HL-60 (cell line): ENCODE measurements around the gene NFIA.

ENCODE experiments used
- DNase-seq, 2 experiments: peaks; one replicate each; pipeline ENCODE4 v3.0.0-alpha.2; 2010 to 2020; ENCODE audit warnings: low read depth in 1 of 2, low spot score in 1 of 2
- H3K27ac ChIP-seq: fragments of 250-450 bp; sonication (Bioruptor Pico); replicated peaks from 2 replicates; pipeline ENCODE4 v1.5.1; 2020; ENCODE audit warnings: mild to moderate bottlenecking, moderate library complexity
- H3K27me3 ChIP-seq: fragments of 250-450 bp; sonication (Bioruptor Pico); 2 replicates; pipeline ENCODE4 v1.5.1; 2021; ENCODE audit warnings: mild to moderate bottlenecking, moderate library complexity; ENCODE audit not compliant: insufficient read depth, poor library complexity, severe bottlenecking
- H3K4me3 ChIP-seq: replicated peaks from 2 replicates; pipeline ENCODE4 v1.5.1; 2011; ENCODE audit warnings: mild to moderate bottlenecking, control low read depth, low read length; ENCODE audit not compliant: insufficient read depth
- GABPA ChIP-seq: IDR thresholded peaks from 2 replicates; pipeline ENCODE4 v1.6.1; 2012; ENCODE audit warnings: low read depth
- POLR2AphosphoS5 ChIP-seq: IDR thresholded peaks from 2 replicates; pipeline ENCODE4 v1.6.1; 2012; ENCODE audit warnings: low read depth
- REST ChIP-seq: IDR thresholded peaks from 2 replicates; pipeline ENCODE4 v1.6.1; 2012; ENCODE audit warnings: low read depth; ENCODE audit not compliant: insufficient replicate concordance
- SPI1 ChIP-seq: IDR thresholded peaks from 2 replicates; pipeline ENCODE4 v1.6.1; 2012; ENCODE audit warnings: low read depth, mild to moderate bottlenecking, borderline replicate concordance
- TF ChIP-seq, protein P1 (sequence below): IDR thresholded peaks from one replicate; pipeline ENCODE4 v1.5.1; 2011; ENCODE audit warnings: low read length, control low read depth, inconsistent platforms; ENCODE audit not compliant: insufficient read depth

NFIA gene

DNA sequence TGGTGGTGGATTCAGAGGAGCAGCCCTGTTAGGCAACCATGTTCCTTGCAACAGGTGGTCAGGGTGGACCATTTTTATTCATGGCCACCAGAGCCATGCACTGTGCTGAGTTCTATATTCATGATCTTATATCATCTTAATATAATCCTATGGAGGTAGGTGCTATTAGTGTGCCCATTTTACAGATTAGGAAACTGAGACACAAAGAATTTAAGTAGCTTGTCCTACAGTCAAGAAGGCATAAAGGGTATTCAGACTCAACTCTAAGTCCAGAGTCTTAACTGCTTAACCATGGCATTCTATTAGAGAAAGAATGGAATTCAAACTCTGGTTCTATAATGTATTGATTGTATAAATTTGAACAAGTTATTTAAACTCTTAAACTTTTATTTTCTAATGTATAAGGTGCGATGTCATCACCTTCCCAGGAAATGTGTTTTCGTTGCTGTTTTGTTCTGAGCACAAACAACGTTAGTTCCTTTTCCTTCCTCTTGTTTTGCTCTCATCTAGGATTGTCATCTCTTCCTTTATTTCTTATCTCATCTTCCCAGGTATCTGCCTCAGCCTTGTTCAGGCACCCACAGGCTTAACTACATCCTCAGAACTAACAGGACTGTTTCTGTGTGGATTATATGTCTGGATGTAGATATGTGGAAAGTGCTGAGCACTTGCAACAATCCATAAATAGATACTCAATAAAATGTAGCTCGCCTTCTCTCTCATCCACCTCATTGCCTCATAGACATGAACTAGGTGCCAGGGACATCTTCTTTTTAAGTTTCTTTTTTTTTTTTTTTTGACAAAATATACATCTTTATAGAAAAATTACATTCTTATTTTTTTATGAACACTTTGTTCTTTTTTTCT, 207.1 kb downstream of the NFIA start:
- no peak overlapping the region for H3K27ac ChIP-seq
- TF ChIP-seq, protein P1, sequence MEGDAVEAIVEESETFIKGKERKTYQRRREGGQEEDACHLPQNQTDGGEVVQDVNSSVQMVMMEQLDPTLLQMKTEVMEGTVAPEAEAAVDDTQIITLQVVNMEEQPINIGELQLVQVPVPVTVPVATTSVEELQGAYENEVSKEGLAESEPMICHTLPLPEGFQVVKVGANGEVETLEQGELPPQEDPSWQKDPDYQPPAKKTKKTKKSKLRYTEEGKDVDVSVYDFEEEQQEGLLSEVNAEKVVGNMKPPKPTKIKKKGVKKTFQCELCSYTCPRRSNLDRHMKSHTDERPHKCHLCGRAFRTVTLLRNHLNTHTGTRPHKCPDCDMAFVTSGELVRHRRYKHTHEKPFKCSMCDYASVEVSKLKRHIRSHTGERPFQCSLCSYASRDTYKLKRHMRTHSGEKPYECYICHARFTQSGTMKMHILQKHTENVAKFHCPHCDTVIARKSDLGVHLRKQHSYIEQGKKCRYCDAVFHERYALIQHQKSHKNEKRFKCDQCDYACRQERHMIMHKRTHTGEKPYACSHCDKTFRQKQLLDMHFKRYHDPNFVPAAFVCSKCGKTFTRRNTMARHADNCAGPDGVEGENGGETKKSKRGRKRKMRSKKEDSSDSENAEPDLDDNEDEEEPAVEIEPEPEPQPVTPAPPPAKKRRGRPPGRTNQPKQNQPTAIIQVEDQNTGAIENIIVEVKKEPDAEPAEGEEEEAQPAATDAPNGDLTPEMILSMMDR = no peak
- TF ChIP-seq GABPA (no peak), REST (no peak), POLR2AphosphoS5 (no peak), SPI1 (no peak)
- no peak for DNase-seq
- no peak overlapping the region for H3K4me3 ChIP-seq
- peaks cover 2% of the 10 kb centered on the region for H3K27me3 ChIP-seq

- H3K27ac ChIP-seq = no peak overlapping the region
- DNase-seq = no peak
- H3K4me3 ChIP-seq = no peak overlapping the region
- H3K27me3 ChIP-seq = peaks cover 2% of the 10 kb centered on the region
- no peak for TF ChIP-seq REST
- TF ChIP-seq POLR2AphosphoS5 = no peak
- TF ChIP-seq, protein P1 = no peak
- TF ChIP-seq SPI1 = no peak
- no peak for TF ChIP-seq GABPA
These were observed 208.2 kb downstream of the NFIA start for GRCh38 chr1:61290525-61290924.

GRCh38 chr1:61293197-61293596, 210.8 kb downstream of the NFIA start:
- DNase-seq = no peak
- TF ChIP-seq SPI1 = no peak
- TF ChIP-seq, protein P1 = no peak
- Histone ChIP-seq H3K27me3 (peaks cover 2% of the 10 kb centered on the region), H3K27ac (no peak overlapping the region), H3K4me3 (no peak overlapping the region)
